Measurements from ENCODE around the gene SAMD14.

SAMD14 gene

DNA sequence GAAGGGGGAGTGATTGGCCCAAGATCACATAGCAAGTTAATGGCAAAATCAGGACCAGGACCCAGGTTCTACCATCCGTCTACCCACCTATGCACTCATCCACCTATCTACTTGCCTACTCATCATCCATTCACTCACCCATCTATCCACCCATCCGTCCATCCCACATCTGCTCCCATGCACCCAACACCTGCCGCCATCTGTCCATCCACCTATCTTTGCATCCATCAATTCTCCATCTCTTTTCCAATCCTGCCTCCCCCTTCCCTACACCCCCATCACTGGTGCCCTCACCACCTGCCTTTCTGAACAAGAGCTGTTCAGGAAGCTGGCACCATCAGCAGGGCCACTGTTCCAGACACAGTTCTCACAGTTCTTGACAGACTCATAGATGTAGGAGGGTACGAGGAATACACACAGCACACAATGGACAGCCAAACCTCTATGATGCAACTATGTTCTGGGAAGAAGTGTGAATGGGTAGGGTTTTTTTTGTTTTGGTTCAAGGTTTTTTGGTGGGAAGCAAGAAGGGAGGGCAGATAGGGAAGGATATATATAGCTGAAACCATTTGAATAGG, 4.5 kb downstream of the SAMD14 start:
- peaks cover 0 to 19% of the 10 kb centered on the region in 2 donors for H3K4me1 ChIP-seq (ENCODE audit: control insufficient read depth in 1 of 2, insufficient read depth in 2 of 2, low read length in 2 of 2)
- no peak overlapping the region for H3K4me3 ChIP-seq (ENCODE audit: low read depth in 1 of 2, low read length in 2 of 2)
- no peaks in the 10 kb centered on the region for H3K9me3 ChIP-seq (ENCODE audit: control insufficient read depth in 1 of 2, low read length in 2 of 2)
- no peaks in the 10 kb centered on the region for H3K36me3 ChIP-seq (ENCODE audit: control insufficient read depth in 1 of 2, insufficient read depth in 2 of 2, low read length in 2 of 2)
- H3K27ac ChIP-seq (ENCODE audit: low read length) = no peak overlapping the region
- no peaks in the 10 kb centered on the region for H3K27me3 ChIP-seq (ENCODE audit: low read depth, low read length)

DNA sequence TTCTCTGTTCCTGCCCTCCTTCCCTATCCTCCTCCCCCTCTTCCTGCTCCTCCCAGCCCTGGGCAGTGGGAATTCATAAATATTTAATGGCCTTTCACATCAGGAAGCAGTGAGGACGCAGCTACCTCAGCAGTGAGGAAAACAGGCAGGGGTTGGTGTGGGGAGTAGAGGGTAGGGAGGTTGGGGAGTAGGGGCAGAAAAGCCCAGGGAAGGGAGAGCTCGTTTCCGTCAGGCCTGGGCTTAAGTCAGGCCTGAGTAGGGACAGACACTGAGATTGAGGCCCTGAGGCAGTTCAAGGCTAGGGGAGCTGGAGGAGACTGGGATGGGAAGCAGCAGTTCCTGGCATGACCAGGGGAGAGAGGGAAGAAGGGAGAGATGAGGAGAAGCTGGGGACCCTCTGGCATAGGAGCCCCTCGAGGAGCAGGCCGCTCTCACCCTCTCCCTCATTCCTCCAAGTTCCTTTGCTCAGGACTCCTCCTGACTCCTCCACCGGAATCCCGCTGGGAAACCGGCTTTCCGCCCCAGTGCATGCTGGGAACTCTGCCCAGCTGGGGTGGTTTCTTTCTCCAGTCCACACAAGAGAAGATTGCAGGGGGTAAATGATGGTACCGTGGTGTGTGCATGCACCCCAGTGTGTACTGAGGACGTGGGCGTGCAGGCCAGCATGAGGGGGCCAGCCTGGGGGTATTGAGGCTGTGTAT, 6.2 kb downstream of the SAMD14 start:
- no peaks in the 10 kb centered on the region for H3K9me3 ChIP-seq (ENCODE audit: control insufficient read depth in 1 of 2, low read length in 2 of 2)
- H3K27ac ChIP-seq (ENCODE audit: low read length) = no peak overlapping the region
- H3K4me3 ChIP-seq (ENCODE audit: low read depth in 1 of 2, low read length in 2 of 2) = no peak overlapping the region
- H3K36me3 ChIP-seq (ENCODE audit: control insufficient read depth in 1 of 2, insufficient read depth in 2 of 2, low read length in 2 of 2) = no peaks in the 10 kb centered on the region
- H3K4me1 ChIP-seq (ENCODE audit: control insufficient read depth in 1 of 2, insufficient read depth in 2 of 2, low read length in 2 of 2) = peaks cover 0 to 4% of the 10 kb centered on the region in 2 donors
- no peaks in the 10 kb centered on the region for H3K27me3 ChIP-seq (ENCODE audit: low read depth, low read length)

DNA sequence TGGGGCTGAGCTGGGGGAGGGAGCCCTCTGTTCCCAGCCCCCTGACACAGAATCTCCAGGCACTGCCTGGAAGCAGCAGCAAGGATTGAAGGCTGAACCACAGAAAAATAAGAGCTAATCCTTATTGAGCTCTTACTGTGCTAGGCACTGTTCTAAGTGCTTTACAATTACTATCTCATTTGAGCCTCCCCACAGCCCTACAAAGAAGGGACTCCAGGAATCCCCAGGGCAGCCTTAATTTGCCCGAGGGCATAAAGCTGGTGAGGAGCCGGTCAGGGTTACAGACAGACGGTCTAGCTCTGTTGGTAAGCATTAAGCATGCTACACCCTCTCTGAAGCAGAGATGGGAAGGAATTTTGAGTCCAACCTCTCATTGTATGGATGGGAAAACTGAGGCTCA, 7.0 kb downstream of the SAMD14 start:
- Histone ChIP-seq H3K4me3 (ENCODE audit: low read depth in 1 of 2, low read length in 2 of 2) (no peak overlapping the region), H3K27me3 (ENCODE audit: low read depth, low read length) (no peaks in the 10 kb centered on the region), H3K27ac (ENCODE audit: low read length) (no peak overlapping the region), H3K9me3 (ENCODE audit: control insufficient read depth in 1 of 2, low read length in 2 of 2) (no peaks in the 10 kb centered on the region), H3K4me1 (ENCODE audit: control insufficient read depth in 1 of 2, insufficient read depth in 2 of 2, low read length in 2 of 2) (peaks cover 0 to 5% of the 10 kb centered on the region in 2 donors), H3K36me3 (ENCODE audit: control insufficient read depth in 1 of 2, insufficient read depth in 2 of 2, low read length in 2 of 2) (no peaks in the 10 kb centered on the region)

DNA sequence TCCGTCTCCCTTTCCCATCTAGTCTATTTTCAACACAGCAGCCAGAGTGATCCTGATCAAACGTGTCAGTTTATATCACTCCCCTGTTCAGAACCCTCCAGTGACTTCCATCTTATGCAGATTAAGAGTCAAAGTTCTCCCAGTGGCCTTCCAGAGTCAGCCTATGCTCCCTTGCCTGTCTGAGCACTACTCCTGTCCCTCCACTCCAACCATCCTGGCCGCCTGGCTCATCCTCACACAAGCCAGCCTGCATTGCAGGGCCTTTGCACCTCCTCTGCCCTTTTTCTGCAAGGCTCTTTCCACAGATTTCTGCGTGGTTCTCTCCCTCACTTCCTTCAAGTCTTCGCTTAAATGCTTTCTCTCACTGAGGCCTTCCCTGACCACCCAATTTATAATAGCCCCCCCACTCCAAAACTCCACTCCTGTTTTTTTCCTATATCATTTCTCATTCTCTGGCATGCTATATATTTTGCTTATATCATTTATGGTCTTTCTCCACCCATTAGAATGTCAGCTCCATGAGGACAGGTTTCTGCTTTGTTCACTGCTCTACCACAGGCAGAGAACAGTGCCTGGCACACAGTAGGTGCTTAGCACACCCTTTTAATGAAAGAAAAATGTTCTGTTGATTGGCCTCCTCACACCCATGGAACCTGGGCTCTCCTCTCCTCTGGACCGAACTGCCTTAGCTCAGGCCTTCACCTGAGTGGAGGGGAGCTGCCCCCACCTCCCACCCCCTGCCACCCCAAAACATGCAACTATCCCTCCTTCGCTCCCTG, 9.3 kb downstream of the SAMD14 start:
- Histone ChIP-seq H3K9me3 (ENCODE audit: control insufficient read depth in 1 of 2, low read length in 2 of 2) (no peaks in the 10 kb centered on the region), H3K27me3 (ENCODE audit: low read depth, low read length) (no peaks in the 10 kb centered on the region), H3K27ac (ENCODE audit: low read length) (no peak overlapping the region), H3K36me3 (ENCODE audit: control insufficient read depth in 1 of 2, insufficient read depth in 2 of 2, low read length in 2 of 2) (no peaks in the 10 kb centered on the region), H3K4me1 (ENCODE audit: control insufficient read depth in 1 of 2, insufficient read depth in 2 of 2, low read length in 2 of 2) (peaks cover 4 to 16% of the 10 kb centered on the region in 2 donors), H3K4me3 (ENCODE audit: low read depth in 1 of 2, low read length in 2 of 2) (no peak overlapping the region)

DNA sequence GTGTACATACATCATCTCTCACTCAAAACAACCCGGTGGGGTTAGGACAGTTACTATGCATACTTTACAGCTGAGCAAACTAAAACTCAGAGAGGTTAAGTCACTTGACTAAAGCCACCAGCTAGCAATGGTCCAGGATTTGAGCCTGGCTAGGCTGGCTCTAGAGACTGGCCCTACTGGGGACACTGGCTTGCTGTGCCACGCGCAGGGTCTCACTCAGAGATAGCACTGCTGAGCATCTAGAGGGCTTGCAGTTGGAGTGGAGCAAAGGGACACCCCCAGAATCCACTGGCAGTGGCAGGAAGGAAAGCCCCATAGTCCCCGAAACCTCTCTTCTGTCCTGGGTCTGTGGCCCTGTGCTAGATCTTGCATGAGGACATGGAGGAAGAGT, 11.1 kb downstream of the SAMD14 start:
- Histone ChIP-seq H3K4me1 (ENCODE audit: control insufficient read depth in 1 of 2, insufficient read depth in 2 of 2, low read length in 2 of 2) (peaks cover 4 to 16% of the 10 kb centered on the region in 2 donors), H3K27me3 (ENCODE audit: low read depth, low read length) (no peaks in the 10 kb centered on the region), H3K27ac (ENCODE audit: low read length) (no peak overlapping the region), H3K4me3 (ENCODE audit: low read depth in 1 of 2, low read length in 2 of 2) (no peak overlapping the region), H3K36me3 (ENCODE audit: control insufficient read depth in 1 of 2, insufficient read depth in 2 of 2, low read length in 2 of 2) (no peaks in the 10 kb centered on the region), H3K9me3 (ENCODE audit: control insufficient read depth in 1 of 2, low read length in 2 of 2) (no peaks in the 10 kb centered on the region)

DNA sequence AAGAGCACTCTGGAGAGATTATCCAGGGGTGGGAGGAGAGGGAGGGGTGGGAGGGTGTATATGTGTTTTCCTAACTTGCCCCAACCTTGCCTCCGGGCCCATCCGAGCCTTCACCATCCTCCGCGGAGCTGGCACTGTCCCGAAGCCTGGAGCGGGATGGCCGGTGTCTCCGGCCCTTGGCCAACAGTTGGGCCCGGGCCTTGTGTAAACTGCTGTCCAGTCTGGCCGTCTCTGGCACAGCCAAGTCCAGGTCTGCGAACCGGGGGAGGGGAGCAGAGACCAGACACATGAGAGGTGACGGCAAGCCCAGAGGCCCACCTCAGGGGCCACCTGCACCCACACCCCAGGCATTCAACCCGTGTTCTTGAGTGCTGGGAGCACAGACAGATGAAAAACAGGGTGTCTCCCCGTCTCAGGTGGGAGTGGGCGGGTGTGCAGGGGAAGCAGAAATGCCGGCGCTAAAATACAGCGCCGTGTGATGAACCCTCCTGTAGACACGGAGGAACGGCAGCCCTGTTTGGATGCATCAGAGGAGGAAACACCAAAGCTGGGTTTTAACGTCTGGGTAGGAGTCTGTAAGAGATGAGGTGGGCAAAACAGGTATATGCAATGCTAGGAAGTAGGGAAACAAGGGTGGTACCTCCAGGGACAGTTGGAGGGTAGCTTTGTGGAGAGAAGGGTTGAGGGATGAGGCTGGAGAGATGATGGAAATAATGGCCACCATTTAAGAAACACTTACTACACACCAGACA, 11.7 kb downstream of the SAMD14 start:
- Histone ChIP-seq H3K36me3 (ENCODE audit: control insufficient read depth in 1 of 2, insufficient read depth in 2 of 2, low read length in 2 of 2) (no peaks in the 10 kb centered on the region), H3K4me1 (ENCODE audit: control insufficient read depth in 1 of 2, insufficient read depth in 2 of 2, low read length in 2 of 2) (peaks cover 4 to 16% of the 10 kb centered on the region in 2 donors), H3K27me3 (ENCODE audit: low read depth, low read length) (no peaks in the 10 kb centered on the region), H3K27ac (ENCODE audit: low read length) (no peak overlapping the region), H3K9me3 (ENCODE audit: control insufficient read depth in 1 of 2, low read length in 2 of 2) (no peaks in the 10 kb centered on the region), H3K4me3 (ENCODE audit: low read depth in 1 of 2, low read length in 2 of 2) (no peak overlapping the region)

DNA sequence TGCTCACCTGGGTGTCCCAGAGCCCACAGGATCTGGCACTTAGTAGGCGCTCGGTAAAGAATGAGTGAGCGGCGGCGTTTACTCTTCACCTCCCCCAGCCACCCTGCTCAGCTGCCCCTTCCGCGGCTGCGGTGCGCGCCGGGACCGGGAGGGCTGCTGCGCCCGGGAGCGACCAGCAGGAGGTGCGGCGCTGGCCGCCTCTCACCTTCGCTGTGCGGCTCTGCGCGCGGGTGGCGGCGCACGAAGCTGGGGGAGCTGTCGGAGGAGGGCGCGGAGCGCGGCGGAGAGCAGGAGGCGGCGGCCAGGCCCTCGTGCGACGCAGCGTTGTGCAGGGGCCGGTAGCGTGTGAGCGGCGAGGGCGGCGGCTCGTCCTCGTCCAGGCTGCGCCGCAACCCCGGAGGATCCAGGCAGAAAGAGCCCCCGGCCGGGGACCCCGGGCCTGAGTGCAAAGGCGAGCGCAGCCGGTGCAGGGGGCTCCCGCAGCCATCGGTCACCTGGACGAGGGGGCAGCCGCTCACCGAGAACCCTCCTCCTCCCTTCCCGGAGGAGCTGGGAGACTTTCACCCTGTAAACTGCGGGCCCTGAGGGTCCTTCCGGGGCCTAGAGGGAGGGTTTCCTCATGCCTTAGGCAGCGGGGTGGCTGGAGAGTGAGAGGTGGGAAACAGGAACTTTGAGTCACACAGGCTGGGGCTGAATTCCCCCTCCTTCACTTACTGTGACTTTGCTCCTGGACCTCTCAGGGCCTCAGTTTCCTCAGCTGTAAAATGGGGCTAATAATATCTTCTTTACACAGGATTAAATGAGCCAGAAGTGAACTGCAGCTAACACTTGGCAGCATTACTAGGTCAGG, 12.5 kb downstream of the SAMD14 start:
- H3K36me3 ChIP-seq (ENCODE audit: control insufficient read depth in 1 of 2, insufficient read depth in 2 of 2, low read length in 2 of 2) = no peaks in the 10 kb centered on the region
- H3K9me3 ChIP-seq (ENCODE audit: control insufficient read depth in 1 of 2, low read length in 2 of 2) = no peaks in the 10 kb centered on the region
- H3K4me3 ChIP-seq (ENCODE audit: low read depth in 1 of 2, low read length in 2 of 2) = peak overlapping the region in 1 of 2 donors; percentile 3
- no peaks in the 10 kb centered on the region for H3K27me3 ChIP-seq (ENCODE audit: low read depth, low read length)
- peaks cover 4 to 21% of the 10 kb centered on the region in 2 donors for H3K4me1 ChIP-seq (ENCODE audit: control insufficient read depth in 1 of 2, insufficient read depth in 2 of 2, low read length in 2 of 2)
- H3K27ac ChIP-seq (ENCODE audit: low read length) = no peak overlapping the region

DNA sequence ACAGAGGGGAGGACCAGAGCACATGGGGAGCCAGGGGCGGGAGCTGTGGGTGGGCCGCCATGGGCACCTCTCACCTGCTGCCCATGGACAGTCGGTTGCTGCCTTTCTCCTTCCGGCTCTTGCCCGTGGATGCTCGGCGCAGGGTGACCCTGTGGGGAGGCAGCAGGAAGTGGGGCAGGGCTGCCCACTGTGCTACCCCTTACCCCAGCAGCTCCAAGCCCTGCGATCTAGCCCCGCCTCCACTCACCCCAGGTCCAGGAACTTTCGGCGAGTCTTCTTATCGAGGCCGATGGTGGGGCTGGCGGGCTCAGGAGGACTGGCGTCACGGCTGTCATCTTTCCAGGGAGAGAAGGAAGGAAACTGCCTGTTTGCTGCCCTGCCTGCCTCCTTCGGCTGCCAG, 14.2 kb downstream of the SAMD14 start:
- no peak overlapping the region for H3K27ac ChIP-seq (ENCODE audit: low read length)
- H3K36me3 ChIP-seq (ENCODE audit: control insufficient read depth in 1 of 2, insufficient read depth in 2 of 2, low read length in 2 of 2) = no peaks in the 10 kb centered on the region
- H3K4me3 ChIP-seq (ENCODE audit: low read depth in 1 of 2, low read length in 2 of 2) = no peak overlapping the region
- peaks cover 14 to 34% of the 10 kb centered on the region in 2 donors for H3K4me1 ChIP-seq (ENCODE audit: control insufficient read depth in 1 of 2, insufficient read depth in 2 of 2, low read length in 2 of 2)
- no peaks in the 10 kb centered on the region for H3K27me3 ChIP-seq (ENCODE audit: low read depth, low read length)
- no peaks in the 10 kb centered on the region for H3K9me3 ChIP-seq (ENCODE audit: control insufficient read depth in 1 of 2, low read length in 2 of 2)

DNA sequence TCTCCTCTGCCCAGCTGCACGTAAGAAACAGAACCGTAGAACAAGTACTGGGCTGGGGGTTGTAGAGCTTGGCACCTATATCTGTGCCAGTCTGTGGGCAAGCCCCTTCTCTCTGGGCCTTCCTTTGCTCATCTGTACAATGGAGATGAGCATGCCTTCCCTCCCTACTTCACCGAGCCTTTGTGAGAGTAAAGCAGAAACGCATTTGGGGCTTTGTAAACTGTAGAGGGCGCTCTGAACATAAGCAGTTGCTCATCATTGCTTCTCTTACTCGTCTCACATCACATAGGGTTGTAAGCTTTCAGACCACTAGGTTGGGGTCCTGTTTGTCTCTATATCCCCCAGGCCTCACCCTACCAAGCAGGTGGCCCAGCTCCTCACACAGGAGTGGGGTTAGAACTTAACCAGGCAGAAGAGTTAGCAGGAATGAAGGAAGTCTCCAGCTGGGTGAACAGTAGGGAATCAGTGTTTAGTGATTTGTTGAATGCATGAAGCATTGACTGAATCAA, 15.1 kb downstream of the SAMD14 start:
- Histone ChIP-seq H3K4me3 (ENCODE audit: low read depth in 1 of 2, low read length in 2 of 2) (no peak overlapping the region), H3K27me3 (ENCODE audit: low read depth, low read length) (no peaks in the 10 kb centered on the region), H3K4me1 (ENCODE audit: control insufficient read depth in 1 of 2, insufficient read depth in 2 of 2, low read length in 2 of 2) (peaks cover 14 to 34% of the 10 kb centered on the region in 2 donors), H3K36me3 (ENCODE audit: control insufficient read depth in 1 of 2, insufficient read depth in 2 of 2, low read length in 2 of 2) (peaks cover 0 to 6% of the 10 kb centered on the region in 2 donors), H3K9me3 (ENCODE audit: control insufficient read depth in 1 of 2, low read length in 2 of 2) (no peaks in the 10 kb centered on the region), H3K27ac (ENCODE audit: low read length) (no peak overlapping the region)

DNA sequence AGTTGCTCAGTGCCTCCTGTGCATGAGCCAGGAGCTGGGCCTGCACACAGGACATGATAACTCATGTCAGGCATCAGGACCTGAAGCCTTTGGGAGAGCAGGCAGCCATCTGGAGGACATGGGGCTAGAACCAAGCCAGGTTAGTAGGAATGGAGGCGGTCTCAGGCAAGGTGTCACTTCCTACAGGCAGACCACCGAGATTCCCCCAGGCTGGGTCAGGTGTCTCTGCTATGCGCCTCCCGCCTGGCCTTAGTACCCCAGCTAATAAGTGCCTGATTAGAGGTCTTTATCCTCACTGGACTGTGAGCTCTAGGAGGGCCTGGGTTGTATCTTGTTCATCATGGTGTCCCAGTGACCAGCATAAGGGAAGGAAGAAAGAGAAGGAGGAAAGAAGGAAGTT, 15.6 kb downstream of the SAMD14 start:
- Histone ChIP-seq H3K27ac (ENCODE audit: low read length) (no peak overlapping the region), H3K4me3 (ENCODE audit: low read depth in 1 of 2, low read length in 2 of 2) (no peak overlapping the region), H3K4me1 (ENCODE audit: control insufficient read depth in 1 of 2, insufficient read depth in 2 of 2, low read length in 2 of 2) (peaks cover 14 to 34% of the 10 kb centered on the region in 2 donors)

More for the DNA sequence above, 15.6 kb downstream of the SAMD14 start:
- H3K9me3 ChIP-seq (ENCODE audit: control insufficient read depth in 1 of 2, low read length in 2 of 2) = no peaks in the 10 kb centered on the region
- H3K27me3 ChIP-seq (ENCODE audit: low read depth, low read length) = no peaks in the 10 kb centered on the region
- peaks cover 2 to 11% of the 10 kb centered on the region in 2 donors for H3K36me3 ChIP-seq (ENCODE audit: control insufficient read depth in 1 of 2, insufficient read depth in 2 of 2, low read length in 2 of 2)

Data from muscle layer of duodenum (tissue), 2 donors.